A673 (cell line): ENCODE data around the gene ARHGAP44. TPM values are rescaled to one million over a fixed set of nuclear protein-coding genes. Genes with fewer than 3 reads are reported as not detected.

Experiments
- BruUV-seq: library from RNA; stranded (reverse); fragments of 400-500 nt; replicated peaks from 2 replicates; lab custom pipeline; 2021; lab: Mats Ljungman, UMichigan
- CTCF ChIA-PET: fragments of 300-600 bp; sonication (Branson Sonifier 250); formaldehyde crosslinking; loops from one replicate; lab custom pipeline; 2022; ENCODE audit warnings: antibody characterized with exemption; lab: Charles Lee
- POLR2A ChIA-PET: fragments of 300-600 bp; sonication (Branson Sonifier 250); formaldehyde crosslinking; loops from one replicate; lab custom pipeline; 2022; ENCODE audit warnings: antibody characterized with exemption; ENCODE audit not compliant: low non-redundant PET; lab: Charles Lee
- DNase-seq: peaks from one replicate; pipeline ENCODE4 v3.0.0-alpha.2; 2015; ENCODE audit warnings: low spot score
- H3K27ac ChIP-seq: fragments of 200-600 bp; sonication (generic); 2 replicates; pipeline ENCODE4 v1.5.1; 2016; ENCODE audit warnings: mixed run types, low read depth, mild to moderate bottlenecking, mixed read lengths, antibody characterized with exemption, low read length; ENCODE audit not compliant: poor library complexity, severe bottlenecking
- H3K27me3 ChIP-seq: fragments of 200-600 bp; sonication (generic); replicated peaks from 2 replicates; pipeline ENCODE4 v1.6.1; 2017; ENCODE audit warnings: mixed run types, low read depth, mild to moderate bottlenecking, mixed read lengths, antibody characterized with exemption, low read length; ENCODE audit not compliant: insufficient read depth, poor library complexity
- H3K36me3 ChIP-seq: fragments of 200-600 bp; sonication (generic); 2 replicates; pipeline ENCODE4 v1.6.1; 2016; ENCODE audit warnings: mixed run types, mild to moderate bottlenecking, mixed read lengths, antibody characterized with exemption, low read length; ENCODE audit not compliant: insufficient read depth, poor library complexity, severe bottlenecking
- H3K4me1 ChIP-seq: fragments of 200-600 bp; sonication (generic); 2 replicates; pipeline ENCODE4 v1.6.1; 2017; ENCODE audit warnings: mixed run types, mild to moderate bottlenecking, mixed read lengths, antibody characterized with exemption, low read length; ENCODE audit not compliant: insufficient read depth, poor library complexity, severe bottlenecking
- H3K4me3 ChIP-seq: fragments of 200-600 bp; sonication (generic); 2 replicates; pipeline ENCODE4 v1.5.1; 2016; ENCODE audit warnings: low read depth, mixed run types, mild to moderate bottlenecking, mixed read lengths, low read length; ENCODE audit not compliant: poor library complexity, severe bottlenecking
- H3K9me3 ChIP-seq: fragments of 200-600 bp; sonication (generic); 2 replicates; pipeline ENCODE4 v1.6.1; 2016; ENCODE audit warnings: mixed run types, low read depth, mild to moderate bottlenecking, mixed read lengths, antibody characterized with exemption, low read length; ENCODE audit not compliant: poor library complexity, severe bottlenecking
- EZH2 ChIP-seq: fragments of 200-600 bp; sonication (generic); IDR thresholded peaks from 2 replicates; pipeline ENCODE4 v1.6.1; 2017; ENCODE audit warnings: borderline replicate concordance, low read depth, mild to moderate bottlenecking, mixed read lengths, antibody characterized with exemption, low read length; ENCODE audit not compliant: poor library complexity, severe bottlenecking
- intact Hi-C: fragments of 100-400 bp; cut with micrococcal nuclease; formaldehyde crosslinking; loops from one replicate; pipeline ENCODE4 v1.10.0; 2022; ENCODE audit not compliant: unreplicated experiment
- total RNA-seq: library from RNA; stranded (reverse); gene quantifications from 2 replicates; pipeline ENCODE4 v1.2.3, GENCODE V29; 2021
- TF ChIP-seq, protein P1 (sequence below): fragments of 300-800, 200-600 bp; sonication (generic); conservative IDR thresholded peaks from 2 replicates; pipeline ENCODE4 v1.5.1; 2017; ENCODE audit warnings: low read depth, mild to moderate bottlenecking, antibody characterized with exemption, low read length, moderate library complexity, mixed read lengths

ARHGAP44 gene
- total RNA-seq, 1 experiment from 2014 or later: 0.49 TPM

DNA sequence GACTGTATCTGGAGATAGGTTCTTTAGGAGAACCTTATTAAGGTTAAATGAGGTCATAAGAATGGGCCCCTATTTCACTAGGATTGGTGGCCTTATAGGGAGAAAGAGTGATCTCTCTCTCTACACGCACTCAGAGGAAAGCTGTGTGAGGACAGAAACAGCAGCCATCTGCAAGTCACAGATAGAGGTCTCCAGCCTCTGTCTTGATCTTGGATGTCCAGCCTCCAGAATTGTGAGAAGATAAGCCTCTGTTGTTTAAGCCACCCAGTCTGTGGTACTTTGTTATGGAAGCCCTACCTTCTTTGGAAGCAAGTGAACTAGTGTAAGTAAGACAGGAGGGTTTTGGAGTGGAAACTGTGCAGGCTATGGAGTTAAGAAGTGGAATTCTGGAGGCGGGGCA, 135.3 kb downstream of the ARHGAP44 start:
- Histone ChIP-seq H3K27ac (no peak overlapping the region), H3K9me3 (no peaks in the 10 kb centered on the region), H3K36me3 (no peaks in the 10 kb centered on the region), H3K27me3 (peaks cover 55% of the 10 kb centered on the region), H3K4me3 (no peak overlapping the region), H3K4me1 (peaks cover 20% of the 10 kb centered on the region)
- ChIA-PET CTCF (no interaction called here), POLR2A (no interaction called here)
- no TSS peak for BruUV-seq
- no peak for DNase-seq
- intact Hi-C loops: loop anchor here (5.0 kb wide), 1 partner anchor 78 kb away; no protein-coding TSS in a partner anchor
- TF ChIP-seq EZH2: no peak

DNA sequence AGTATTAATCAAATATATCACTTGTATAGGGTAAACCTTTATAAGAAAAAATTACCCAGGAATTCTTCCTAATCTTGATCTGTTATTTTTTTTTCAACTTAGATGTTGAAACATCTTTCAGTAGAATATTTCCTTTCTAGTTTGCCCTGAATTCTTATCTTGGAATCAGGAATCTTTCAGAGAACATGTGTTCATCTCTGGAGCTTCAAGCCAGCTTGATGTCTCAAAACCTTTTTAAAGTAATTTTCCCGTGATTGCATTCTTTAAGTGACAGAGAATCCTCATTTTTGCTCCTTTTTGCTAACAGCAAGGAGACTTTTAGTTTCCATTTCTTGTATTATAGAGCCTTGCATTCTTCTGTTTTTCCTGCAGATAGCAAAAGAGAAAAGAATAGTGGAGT, 137.7 kb downstream of the ARHGAP44 start:
- no TSS peak for BruUV-seq
- Histone ChIP-seq H3K9me3 (no peaks in the 10 kb centered on the region), H3K27ac (no peak overlapping the region), H3K36me3 (no peaks in the 10 kb centered on the region), H3K4me3 (no peak overlapping the region), H3K4me1 (peaks cover 20% of the 10 kb centered on the region), H3K27me3 (peaks cover 63% of the 10 kb centered on the region)
- DNase-seq: no peak
- TF ChIP-seq, protein P1, sequence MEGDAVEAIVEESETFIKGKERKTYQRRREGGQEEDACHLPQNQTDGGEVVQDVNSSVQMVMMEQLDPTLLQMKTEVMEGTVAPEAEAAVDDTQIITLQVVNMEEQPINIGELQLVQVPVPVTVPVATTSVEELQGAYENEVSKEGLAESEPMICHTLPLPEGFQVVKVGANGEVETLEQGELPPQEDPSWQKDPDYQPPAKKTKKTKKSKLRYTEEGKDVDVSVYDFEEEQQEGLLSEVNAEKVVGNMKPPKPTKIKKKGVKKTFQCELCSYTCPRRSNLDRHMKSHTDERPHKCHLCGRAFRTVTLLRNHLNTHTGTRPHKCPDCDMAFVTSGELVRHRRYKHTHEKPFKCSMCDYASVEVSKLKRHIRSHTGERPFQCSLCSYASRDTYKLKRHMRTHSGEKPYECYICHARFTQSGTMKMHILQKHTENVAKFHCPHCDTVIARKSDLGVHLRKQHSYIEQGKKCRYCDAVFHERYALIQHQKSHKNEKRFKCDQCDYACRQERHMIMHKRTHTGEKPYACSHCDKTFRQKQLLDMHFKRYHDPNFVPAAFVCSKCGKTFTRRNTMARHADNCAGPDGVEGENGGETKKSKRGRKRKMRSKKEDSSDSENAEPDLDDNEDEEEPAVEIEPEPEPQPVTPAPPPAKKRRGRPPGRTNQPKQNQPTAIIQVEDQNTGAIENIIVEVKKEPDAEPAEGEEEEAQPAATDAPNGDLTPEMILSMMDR: no peak
- TF ChIP-seq EZH2: no peak
- intact Hi-C loops: loop anchor here (5.0 kb wide), 1 partner anchor 75 kb away; no protein-coding TSS in a partner anchor
- ChIA-PET CTCF (interaction anchor here (0.5 kb wide), 1 partner anchor 8 kb away, joined by 3 read pairs; no protein-coding TSS in a partner anchor), POLR2A (no interaction called here)

DNA sequence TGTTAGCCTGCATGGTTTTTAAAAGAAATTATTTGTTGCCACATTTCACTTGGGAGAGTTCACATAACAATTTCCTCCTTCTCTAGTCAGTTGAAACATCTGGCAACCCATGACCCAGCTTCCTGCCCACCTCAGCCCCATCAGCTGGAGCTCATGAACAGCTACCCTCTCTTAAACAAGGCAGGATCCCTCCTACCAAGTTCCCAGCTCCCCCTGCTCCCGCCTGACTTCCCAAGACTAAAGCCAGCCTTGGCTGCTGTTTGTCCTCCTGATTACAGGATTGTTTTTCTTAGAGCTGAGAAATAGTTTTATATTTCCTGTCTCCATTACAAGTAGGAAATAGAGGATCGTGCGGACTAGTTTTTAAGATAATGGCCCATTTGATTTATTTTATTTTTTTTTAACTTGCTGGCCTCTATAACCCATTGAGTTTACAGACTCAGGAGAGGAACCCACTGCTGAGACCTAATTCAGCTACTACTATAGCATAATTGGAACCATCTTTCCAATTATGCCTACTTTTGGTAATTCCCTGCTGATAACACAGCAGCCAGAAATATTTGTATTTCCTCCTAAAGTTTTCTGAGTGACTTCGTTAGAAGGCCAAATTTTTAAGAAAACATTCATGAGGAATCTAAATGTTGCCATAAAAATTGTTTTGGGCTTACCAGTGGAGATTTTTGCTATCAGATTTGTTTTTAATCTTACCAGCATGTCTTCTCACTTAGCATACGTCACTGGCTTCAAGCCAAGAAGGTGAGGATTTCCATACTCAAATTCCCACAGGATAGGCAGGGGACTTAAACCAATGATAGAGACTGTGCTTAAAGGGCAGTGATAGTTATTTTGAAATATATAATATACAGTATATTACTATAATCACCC, 138.5 kb downstream of the ARHGAP44 start:
- no peak overlapping the region for H3K27ac ChIP-seq
- no TSS peak for BruUV-seq
- peaks cover 1% of the 10 kb centered on the region for H3K9me3 ChIP-seq
- DNase-seq: peak; percentile 94
- ChIA-PET CTCF (interaction anchor here (0.5 kb wide), 1 partner anchor 9 kb away, joined by 3 read pairs; no protein-coding TSS in a partner anchor), POLR2A (no interaction called here)
- no peaks in the 10 kb centered on the region for H3K36me3 ChIP-seq
- intact Hi-C loops: loop anchor here (5.0 kb wide), 1 partner anchor 75 kb away; no protein-coding TSS in a partner anchor
- TF ChIP-seq, protein P1: no peak
- TF ChIP-seq EZH2: no peak
- H3K27me3 ChIP-seq: peaks cover 63% of the 10 kb centered on the region
- H3K4me3 ChIP-seq: no peak overlapping the region
- peaks cover 20% of the 10 kb centered on the region for H3K4me1 ChIP-seq
